MV-4-11 (cell line): ENCODE results near the gene ZNF277.

Source experiments
- DNase-seq: peaks from one replicate; lab custom pipeline; 2025; lab: John Stamatoyannopoulos, UW

The ZNF277 gene

DNA sequence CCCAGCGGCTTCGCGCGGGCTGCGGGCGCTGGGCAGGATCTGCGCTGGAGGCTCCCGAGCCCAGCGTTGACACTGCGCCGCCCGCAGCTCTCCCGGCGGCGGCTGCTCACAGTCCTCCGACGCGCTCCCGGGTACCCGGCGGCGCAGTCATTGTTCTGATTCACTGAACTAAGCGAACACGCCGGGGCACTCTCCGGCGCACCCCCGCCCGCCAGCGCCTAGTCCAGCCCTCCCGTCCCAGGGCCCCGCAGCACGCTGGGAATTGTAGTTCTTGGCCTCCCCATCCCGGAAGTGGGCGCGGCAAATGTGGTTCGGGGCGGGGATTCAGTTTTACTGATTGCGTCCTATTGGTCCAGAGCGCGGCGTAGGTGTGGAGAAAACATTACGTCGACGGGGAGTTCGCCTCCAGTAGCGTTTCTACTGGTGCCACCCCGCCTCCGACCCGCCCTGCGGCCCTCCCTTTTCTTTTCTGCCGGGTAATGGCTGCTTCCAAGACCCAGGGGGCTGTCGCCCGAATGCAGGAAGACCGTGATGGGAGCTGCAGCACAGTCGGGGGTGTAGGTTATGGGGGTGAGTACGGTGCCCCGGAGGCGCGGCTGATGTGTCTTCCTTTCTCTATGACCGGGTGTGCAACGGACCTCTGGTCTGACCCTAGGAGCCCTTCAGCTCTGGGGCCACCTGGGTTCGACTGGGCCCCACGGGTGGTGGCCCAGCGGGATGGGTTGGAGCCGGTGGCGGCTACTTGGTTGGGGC is at the start of gene ZNF277, which contains the start of gene DOCK4:
Gene ZNF277 (plus strand): TSS at position 458 of the 753 bp plus-strand sequence. CDS start 22 bp downstream, at position 480.
Gene DOCK4 (minus strand): TSS at position 162 of the 753 bp plus-strand sequence. CDS start 261 bp downstream, outside the sequence.
- DNase-seq, result peak; percentile 97

- DNase-seq, result peak; percentile 48
Observed at GRCh38 chr7:112157072-112157471, 49.4 kb upstream of the ZNF277 start.

GRCh38 chr7:112159351-112159750 is 47.1 kb upstream of the ZNF277 start:
- peak; percentile 75 for DNase-seq

- DNase-seq, result no peak
Observed at GRCh38 chr7:112160130-112160770, 46.2 kb upstream of the ZNF277 start.

GRCh38 chr7:112160771-112161150 is 45.7 kb upstream of the ZNF277 start:
- DNase-seq, result no peak

- DNase-seq, result no peak
Observed at GRCh38 chr7:112161253-112162141, 45.0 kb upstream of the ZNF277 start.

GRCh38 chr7:112162142-112162766 is 44.2 kb upstream of the ZNF277 start:
- DNase-seq, result no peak

DNA sequence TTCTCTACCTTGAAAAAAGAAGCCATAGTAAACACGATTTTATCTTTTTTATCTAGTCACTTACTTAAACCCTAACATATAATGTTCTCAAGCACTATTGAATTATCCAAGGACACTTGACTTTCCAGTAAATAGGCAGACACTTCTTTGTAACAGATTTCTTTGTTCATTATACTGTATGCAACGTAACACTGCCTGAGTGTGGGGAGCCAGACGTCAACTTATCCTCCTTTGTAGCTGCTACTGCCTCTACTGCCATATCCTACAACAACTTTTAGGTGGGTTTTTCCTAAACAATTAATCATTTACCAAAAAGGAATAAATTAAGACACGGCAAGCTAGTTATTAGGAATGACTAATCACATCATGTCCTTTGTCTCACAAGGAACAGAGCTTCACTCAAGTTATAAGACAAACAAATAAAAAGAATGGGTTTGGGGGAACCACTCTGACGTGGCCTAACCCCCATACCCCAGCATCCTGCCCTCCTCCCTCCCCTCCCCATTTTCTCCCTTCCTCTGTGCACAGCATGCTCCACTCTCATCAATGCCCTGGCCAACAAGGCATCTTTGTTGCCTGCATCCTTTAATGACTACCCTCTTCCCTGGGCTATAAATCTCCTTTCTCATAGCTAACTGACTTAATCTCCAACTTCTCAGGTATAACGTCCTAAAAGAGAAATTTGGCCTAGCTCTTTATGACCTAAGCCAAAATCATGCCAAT is 43.5 kb upstream of the ZNF277 start:
- DNase-seq, result no peak

- no peak for DNase-seq
Observed at GRCh38 chr7:112167147-112167546, 39.3 kb upstream of the ZNF277 start.

DNA sequence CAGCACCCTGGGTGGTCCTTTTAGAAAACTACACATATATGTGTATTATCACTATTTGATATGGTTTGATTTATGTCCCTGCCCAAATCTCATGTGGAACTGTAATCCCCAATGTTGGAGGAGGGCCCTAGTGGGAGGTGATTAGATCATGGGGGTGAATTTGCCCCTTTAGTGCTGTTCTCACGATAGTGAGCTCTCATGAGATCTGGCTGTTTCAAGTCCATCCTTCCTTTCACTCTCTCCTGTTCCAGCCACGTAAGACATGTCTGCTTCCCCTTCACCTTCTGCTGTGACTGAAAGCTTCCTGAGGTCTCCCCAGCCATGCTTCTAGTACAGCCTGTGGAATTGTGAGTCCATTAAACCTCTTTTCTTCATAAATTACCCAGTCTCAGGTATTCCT is 37.6 kb upstream of the ZNF277 start:
- DNase-seq, result no peak

- no peak for DNase-seq
Observed at GRCh38 chr7:112171673-112172072, 34.8 kb upstream of the ZNF277 start.

- DNase-seq, result no peak
Observed at GRCh38 chr7:112172870-112173567, 33.5 kb upstream of the ZNF277 start.

GRCh38 chr7:112173568-112173905 is 33.0 kb upstream of the ZNF277 start:
- DNase-seq, result no peak

DNA sequence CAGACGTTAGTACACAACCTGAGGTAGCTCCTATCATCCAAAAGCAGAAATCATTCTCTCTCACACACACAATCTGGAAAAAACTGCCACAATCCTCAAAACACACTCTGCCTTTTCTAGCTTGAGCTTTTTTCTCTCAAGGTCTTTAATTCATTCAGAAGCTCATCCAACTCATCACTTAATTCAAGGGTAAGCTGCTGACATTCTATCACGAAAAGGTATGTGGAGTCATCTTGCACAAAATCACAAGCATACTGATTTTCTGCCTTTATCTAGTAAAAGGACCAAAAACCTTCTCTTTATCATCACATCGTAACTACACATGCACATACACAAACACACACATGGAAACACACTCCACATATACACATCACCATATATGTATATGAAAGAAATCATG is 32.3 kb upstream of the ZNF277 start:
- no peak for DNase-seq

DNA sequence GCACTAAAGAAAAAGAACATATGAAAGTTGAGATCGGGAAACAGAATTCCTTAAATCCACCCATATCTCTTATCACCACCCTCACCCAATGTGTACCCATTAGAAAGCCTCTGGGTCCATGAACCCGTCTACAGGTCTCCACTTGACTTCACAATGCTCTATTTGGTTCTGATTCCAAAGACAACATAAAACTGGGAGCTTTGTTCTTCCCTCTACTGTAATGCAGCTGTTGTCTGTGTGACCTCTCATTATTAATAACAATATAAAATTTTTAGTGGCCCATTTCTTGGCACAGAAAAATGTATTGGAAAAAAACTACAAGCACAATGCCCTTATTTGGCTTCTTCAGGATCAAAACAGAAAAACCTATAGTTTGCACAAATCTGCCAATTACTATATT is 30.3 kb upstream of the ZNF277 start:
- DNase-seq, result no peak

GRCh38 chr7:112176693-112177415 is 29.6 kb upstream of the ZNF277 start:
- DNase-seq, result no peak

- no peak for DNase-seq
Observed at GRCh38 chr7:112180223-112180622, 26.3 kb upstream of the ZNF277 start.

GRCh38 chr7:112182749-112183148 is 23.7 kb upstream of the ZNF277 start:
- no peak for DNase-seq

- no peak for DNase-seq
Observed at GRCh38 chr7:112183266-112183665, 23.2 kb upstream of the ZNF277 start.

DNA sequence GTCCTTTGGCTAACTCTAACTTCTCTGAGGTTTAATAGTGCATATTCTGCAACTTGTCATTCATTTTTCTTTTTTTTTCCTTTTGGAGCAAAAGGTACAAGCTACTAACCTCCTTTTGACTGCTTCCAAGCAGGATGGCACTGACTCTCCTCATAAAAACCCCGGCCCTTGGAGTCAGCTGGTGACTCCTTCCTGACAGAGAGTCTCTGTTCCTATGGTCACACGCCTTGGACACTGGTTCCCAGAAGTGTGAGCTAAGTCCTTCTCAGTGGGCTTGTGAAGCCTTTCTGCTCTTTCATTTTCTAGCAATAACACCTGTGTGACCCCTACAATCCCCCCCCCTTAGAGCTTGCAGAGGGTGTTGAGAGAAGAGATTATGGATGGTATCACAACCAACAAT is 22.0 kb upstream of the ZNF277 start:
- DNase-seq, result no peak
